Measurements from ENCODE around the gene NEK6.

The NEK6 gene

DNA sequence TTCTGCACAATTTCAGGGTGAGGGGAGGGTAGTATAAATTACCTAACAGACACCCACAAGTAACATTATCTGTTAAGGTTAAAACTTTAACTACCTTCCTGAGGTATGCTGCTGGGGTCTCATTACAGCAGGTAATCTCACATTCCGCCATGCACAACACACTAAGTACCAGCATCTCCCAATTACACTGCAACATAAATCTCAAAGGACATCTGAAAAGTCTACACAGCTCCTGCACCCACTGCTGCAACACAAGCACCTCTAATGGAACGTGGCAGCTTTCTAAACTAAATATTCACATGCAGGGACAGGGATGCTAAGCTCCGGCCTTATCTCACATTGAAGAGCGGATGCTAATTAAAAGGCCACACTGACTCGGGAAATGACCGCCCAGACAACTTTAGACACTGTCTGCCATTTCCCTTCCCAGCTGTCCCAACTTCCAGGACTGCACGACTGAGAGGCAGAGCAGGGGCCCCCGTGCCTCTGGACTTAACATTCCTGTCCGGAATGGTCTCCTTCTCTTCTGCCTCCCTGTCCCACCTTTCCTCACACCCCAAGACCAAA, 111.6 kb downstream of the NEK6 start:
- H4K20me1 ChIP-seq (ENCODE audit: insufficient read depth, low read length), result peaks cover 74% of the 10 kb centered on the region
- no peak overlapping the region for H2AFZ ChIP-seq (ENCODE audit: low read depth, low read length)
- no peak for TF ChIP-seq EZH2 (IDR thresholded peaks at IDR 0.05; ENCODE audit: borderline replicate concordance, low read depth, low read length, severe bottlenecking)
- TF ChIP-seq, protein P1, sequence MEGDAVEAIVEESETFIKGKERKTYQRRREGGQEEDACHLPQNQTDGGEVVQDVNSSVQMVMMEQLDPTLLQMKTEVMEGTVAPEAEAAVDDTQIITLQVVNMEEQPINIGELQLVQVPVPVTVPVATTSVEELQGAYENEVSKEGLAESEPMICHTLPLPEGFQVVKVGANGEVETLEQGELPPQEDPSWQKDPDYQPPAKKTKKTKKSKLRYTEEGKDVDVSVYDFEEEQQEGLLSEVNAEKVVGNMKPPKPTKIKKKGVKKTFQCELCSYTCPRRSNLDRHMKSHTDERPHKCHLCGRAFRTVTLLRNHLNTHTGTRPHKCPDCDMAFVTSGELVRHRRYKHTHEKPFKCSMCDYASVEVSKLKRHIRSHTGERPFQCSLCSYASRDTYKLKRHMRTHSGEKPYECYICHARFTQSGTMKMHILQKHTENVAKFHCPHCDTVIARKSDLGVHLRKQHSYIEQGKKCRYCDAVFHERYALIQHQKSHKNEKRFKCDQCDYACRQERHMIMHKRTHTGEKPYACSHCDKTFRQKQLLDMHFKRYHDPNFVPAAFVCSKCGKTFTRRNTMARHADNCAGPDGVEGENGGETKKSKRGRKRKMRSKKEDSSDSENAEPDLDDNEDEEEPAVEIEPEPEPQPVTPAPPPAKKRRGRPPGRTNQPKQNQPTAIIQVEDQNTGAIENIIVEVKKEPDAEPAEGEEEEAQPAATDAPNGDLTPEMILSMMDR (IDR thresholded peaks at IDR 0.05; ENCODE audit: borderline replicate concordance, extremely low read depth, low read length, poor library complexity, severe bottlenecking), result no peak
- H3K9ac ChIP-seq (ENCODE audit: low read depth, low read length), result no peak overlapping the region
- no peak for ATAC-seq (ENCODE audit: insufficient read depth, low read depth)
- no peak overlapping the region for H3K4me2 ChIP-seq (ENCODE audit: insufficient read depth, low read length)
- H3K27ac ChIP-seq (ENCODE audit: low read length), result no peak overlapping the region
- H3K79me2 ChIP-seq (ENCODE audit: insufficient read depth, low read length), result peaks cover 89% of the 10 kb centered on the region
- H3K4me3 ChIP-seq (ENCODE audit: low read depth in 1 of 2, low read length in 2 of 2), result no peak overlapping the region
- H3K4me1 ChIP-seq (ENCODE audit: insufficient read depth, low read length), result no peaks in the 10 kb centered on the region
- H3K9me3 ChIP-seq (ENCODE audit: insufficient read depth, low read length, severe bottlenecking), result no peaks in the 10 kb centered on the region
- H3K27me3 ChIP-seq (ENCODE audit: insufficient read depth, low read length, poor library complexity), result no peaks in the 10 kb centered on the region
- peaks cover 7% of the 10 kb centered on the region; the same call in 1 of the 2 replicates for H3K36me3 ChIP-seq (ENCODE audit: insufficient read depth, low read length)
- DNase-seq, result no peak

DNA sequence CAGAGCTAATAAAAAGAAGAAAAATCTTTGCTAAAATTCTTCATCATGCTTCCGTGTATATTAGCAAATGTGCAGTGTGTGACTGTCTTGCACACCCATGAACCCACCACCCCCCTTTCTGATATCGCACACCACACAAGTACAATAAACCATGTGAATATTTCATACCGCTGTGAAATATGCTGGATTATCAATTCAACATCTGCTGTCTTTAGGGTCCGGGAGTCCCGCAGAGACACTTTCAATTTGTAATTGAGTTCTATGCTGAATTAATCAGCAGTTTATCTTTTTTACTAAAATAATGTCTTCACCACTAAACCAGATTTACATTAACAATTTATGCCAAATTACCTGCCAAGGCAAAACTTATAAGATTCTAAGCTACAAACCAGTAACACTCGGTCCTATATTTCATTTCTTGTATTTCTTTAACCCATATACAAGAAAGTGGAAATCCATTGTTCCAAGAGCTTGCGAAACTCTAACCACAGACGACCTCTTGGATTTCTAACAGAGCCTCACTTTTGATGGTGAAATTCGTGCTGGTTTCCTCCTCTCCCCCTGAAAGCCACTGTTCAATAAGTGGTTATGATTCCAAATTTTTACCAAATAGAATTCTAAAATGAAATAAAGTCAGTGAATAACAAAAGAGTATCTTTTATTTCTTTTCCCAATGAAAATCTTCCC, 113.3 kb downstream of the NEK6 start:
- H3K27ac ChIP-seq (ENCODE audit: low read length), result no peak overlapping the region
- H3K36me3 ChIP-seq (ENCODE audit: insufficient read depth, low read length), result peaks cover 17% of the 10 kb centered on the region
- H3K9ac ChIP-seq (ENCODE audit: low read depth, low read length), result no peak overlapping the region
- no peaks in the 10 kb centered on the region for H3K9me3 ChIP-seq (ENCODE audit: insufficient read depth, low read length, severe bottlenecking)
- TF ChIP-seq EZH2 (IDR thresholded peaks at IDR 0.05; ENCODE audit: borderline replicate concordance, low read depth, low read length, severe bottlenecking), result no peak
- TF ChIP-seq, protein P1 (IDR thresholded peaks at IDR 0.05; ENCODE audit: borderline replicate concordance, extremely low read depth, low read length, poor library complexity, severe bottlenecking), result no peak
- peaks cover 87% of the 10 kb centered on the region for H3K79me2 ChIP-seq (ENCODE audit: insufficient read depth, low read length)
- no peaks in the 10 kb centered on the region for H3K27me3 ChIP-seq (ENCODE audit: insufficient read depth, low read length, poor library complexity)
- H2AFZ ChIP-seq (ENCODE audit: low read depth, low read length), result no peak overlapping the region
- DNase-seq (no peak), ATAC-seq (ENCODE audit: insufficient read depth, low read depth) (no peak)
- H3K4me3 ChIP-seq (ENCODE audit: low read depth in 1 of 2, low read length in 2 of 2), result no peak overlapping the region
- H3K4me2 ChIP-seq (ENCODE audit: insufficient read depth, low read length), result no peak overlapping the region
- no peaks in the 10 kb centered on the region for H3K4me1 ChIP-seq (ENCODE audit: insufficient read depth, low read length)
- peaks cover 59% of the 10 kb centered on the region for H4K20me1 ChIP-seq (ENCODE audit: insufficient read depth, low read length)

DNA sequence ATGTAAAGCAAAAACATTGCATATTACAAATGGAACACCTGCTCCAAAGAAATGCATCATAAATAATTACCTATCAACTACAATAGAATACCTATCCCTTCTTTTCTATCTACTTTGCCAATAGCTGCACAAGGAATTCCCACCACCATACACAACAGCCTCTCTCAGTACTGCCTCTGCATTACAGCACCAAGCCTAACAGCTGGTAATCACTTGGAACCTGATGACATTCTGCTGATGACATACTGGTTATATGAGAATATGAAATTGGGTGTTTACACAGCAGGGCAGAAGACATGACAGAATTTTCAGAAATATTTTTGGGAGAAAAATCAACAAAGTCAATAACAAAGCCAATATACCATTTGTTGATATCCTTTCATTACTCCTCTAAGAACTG, 114.3 kb downstream of the NEK6 start:
- ATAC-seq (ENCODE audit: insufficient read depth, low read depth) (no peak), DNase-seq (no peak)
- no peak overlapping the region for H3K27ac ChIP-seq (ENCODE audit: low read length)
- H2AFZ ChIP-seq (ENCODE audit: low read depth, low read length), result no peak overlapping the region
- no peak overlapping the region for H3K4me3 ChIP-seq (ENCODE audit: low read depth in 1 of 2, low read length in 2 of 2)
- H3K4me2 ChIP-seq (ENCODE audit: insufficient read depth, low read length), result no peak overlapping the region
- H3K9me3 ChIP-seq (ENCODE audit: insufficient read depth, low read length, severe bottlenecking), result no peaks in the 10 kb centered on the region
- H4K20me1 ChIP-seq (ENCODE audit: insufficient read depth, low read length), result peaks cover 56% of the 10 kb centered on the region
- H3K79me2 ChIP-seq (ENCODE audit: insufficient read depth, low read length), result peaks cover 84% of the 10 kb centered on the region
- no peak for TF ChIP-seq EZH2 (IDR thresholded peaks at IDR 0.05; ENCODE audit: borderline replicate concordance, low read depth, low read length, severe bottlenecking)
- TF ChIP-seq, protein P1 (IDR thresholded peaks at IDR 0.05; ENCODE audit: borderline replicate concordance, extremely low read depth, low read length, poor library complexity, severe bottlenecking), result no peak
- H3K4me1 ChIP-seq (ENCODE audit: insufficient read depth, low read length), result no peaks in the 10 kb centered on the region
- no peaks in the 10 kb centered on the region for H3K27me3 ChIP-seq (ENCODE audit: insufficient read depth, low read length, poor library complexity)
- H3K9ac ChIP-seq (ENCODE audit: low read depth, low read length), result no peak overlapping the region
- H3K36me3 ChIP-seq (ENCODE audit: insufficient read depth, low read length), result peaks cover 12% of the 10 kb centered on the region
